ENCODE data around the gene RARG. TPM values are rescaled to one million over a fixed set of nuclear protein-coding genes. Genes with fewer than 3 reads are reported as not detected.
A peak's percentile ranks its signal among the peaks of the same experiment; 100 is the strongest.

The RARG gene
- total RNA-seq, 1 experiment from 2014 or later, result 1.7 TPM

- H3K4me2 ChIP-seq (ENCODE audit: low read depth, low read length, poor library complexity, severe bottlenecking), result no peak overlapping the region
Observed at GRCh38 chr12:53224061-53224896, 7.7 kb downstream of the RARG start.

GRCh38 chr12:53223389-53224060 lies 8.5 kb downstream of the RARG start:
- H2AFZ ChIP-seq (ENCODE audit: low read length), result no peak overlapping the region
- no peaks in the 10 kb centered on the region for H3K36me3 ChIP-seq (ENCODE audit: insufficient read depth, low read length)
- H3K79me2 ChIP-seq (ENCODE audit: low read length), result no peaks in the 10 kb centered on the region
- no peaks in the 10 kb centered on the region for H3K9me3 ChIP-seq (ENCODE audit: low read length)
- H3K4me2 ChIP-seq (ENCODE audit: low read depth, low read length, poor library complexity, severe bottlenecking), result no peak overlapping the region
- H3K4me3 ChIP-seq (ENCODE audit: low read length), result no peak overlapping the region
- no peak overlapping the region for H3K9ac ChIP-seq (ENCODE audit: low read length)
- peaks cover 28% of the 10 kb centered on the region for H3K4me1 ChIP-seq (ENCODE audit: low read length)
- H4K20me1 ChIP-seq (ENCODE audit: insufficient read depth, low read depth, low read length), result no peaks in the 10 kb centered on the region
- H3K27me3 ChIP-seq (ENCODE audit: low read length), result 0 out of 2 replicates have a peak, but pooled peaks cover 3% of the 10 kb centered on the region
- H3K27ac ChIP-seq (ENCODE audit: low read length), result no peak overlapping the region
- DNase-seq, result no peak
- no peaks in the 10 kb centered on the region for H3K9me2 ChIP-seq (replicated peaks; ENCODE audit: insufficient read depth, low read length)

More at GRCh38 chr12:53224061-53224896, 7.7 kb downstream of the RARG start:
- Histone ChIP-seq H3K4me3 (ENCODE audit: low read length) (no peak overlapping the region), H4K20me1 (ENCODE audit: insufficient read depth, low read depth, low read length) (no peaks in the 10 kb centered on the region), H3K27ac (ENCODE audit: low read length) (no peak overlapping the region), H3K9ac (ENCODE audit: low read length) (no peak overlapping the region), H3K27me3 (ENCODE audit: low read length) (0 out of 2 replicates have a peak, but pooled peaks cover 3% of the 10 kb centered on the region), H3K4me1 (ENCODE audit: low read length) (peaks cover 26% of the 10 kb centered on the region), H3K9me3 (ENCODE audit: low read length) (no peaks in the 10 kb centered on the region), H3K79me2 (ENCODE audit: low read length) (no peaks in the 10 kb centered on the region), H3K9me2 (replicated peaks; ENCODE audit: insufficient read depth, low read length) (no peaks in the 10 kb centered on the region), H3K36me3 (ENCODE audit: insufficient read depth, low read length) (no peaks in the 10 kb centered on the region), H2AFZ (ENCODE audit: low read length) (no peak overlapping the region)
- DNase-seq, result no peak

GRCh38 chr12:53222806-53223261 lies 9.2 kb downstream of the RARG start:
- no peak overlapping the region for H2AFZ ChIP-seq (ENCODE audit: low read length)
- H3K27ac ChIP-seq (ENCODE audit: low read length), result no peak overlapping the region
- peaks cover 28% of the 10 kb centered on the region for H3K4me1 ChIP-seq (ENCODE audit: low read length)
- no peak for DNase-seq
- no peaks in the 10 kb centered on the region for H3K36me3 ChIP-seq (ENCODE audit: insufficient read depth, low read length)
- no peaks in the 10 kb centered on the region for H3K9me3 ChIP-seq (ENCODE audit: low read length)
- no peak overlapping the region for H3K4me2 ChIP-seq (ENCODE audit: low read depth, low read length, poor library complexity, severe bottlenecking)
- H3K9me2 ChIP-seq (replicated peaks; ENCODE audit: insufficient read depth, low read length), result no peaks in the 10 kb centered on the region
- H3K9ac ChIP-seq (ENCODE audit: low read length), result no peak overlapping the region
- H3K27me3 ChIP-seq (ENCODE audit: low read length), result 0 out of 2 replicates have a peak, but pooled peaks cover 3% of the 10 kb centered on the region
- H3K4me3 ChIP-seq (ENCODE audit: low read length), result no peak overlapping the region
- no peaks in the 10 kb centered on the region for H4K20me1 ChIP-seq (ENCODE audit: insufficient read depth, low read depth, low read length)
- no peaks in the 10 kb centered on the region for H3K79me2 ChIP-seq (ENCODE audit: low read length)

GRCh38 chr12:53222170-53222721 lies 9.8 kb downstream of the RARG start:
- H3K27me3 ChIP-seq (ENCODE audit: low read length), result 0 out of 2 replicates have a peak, but pooled peaks cover 3% of the 10 kb centered on the region
- no peaks in the 10 kb centered on the region for H3K36me3 ChIP-seq (ENCODE audit: insufficient read depth, low read length)
- H3K79me2 ChIP-seq (ENCODE audit: low read length), result no peaks in the 10 kb centered on the region
- peaks cover 28% of the 10 kb centered on the region for H3K4me1 ChIP-seq (ENCODE audit: low read length)
- no peak for DNase-seq
- no peaks in the 10 kb centered on the region for H3K9me2 ChIP-seq (replicated peaks; ENCODE audit: insufficient read depth, low read length)
- peak overlapping the region; percentile 91 for H3K9ac ChIP-seq (ENCODE audit: low read length)
- H3K4me2 ChIP-seq (ENCODE audit: low read depth, low read length, poor library complexity, severe bottlenecking), result peak overlapping the region; percentile 100
- H2AFZ ChIP-seq (ENCODE audit: low read length), result no peak overlapping the region; the same call in 1 of the 2 replicates
- H4K20me1 ChIP-seq (ENCODE audit: insufficient read depth, low read depth, low read length), result no peaks in the 10 kb centered on the region
- no peaks in the 10 kb centered on the region for H3K9me3 ChIP-seq (ENCODE audit: low read length)
- H3K4me3 ChIP-seq (ENCODE audit: low read length), result peak overlapping the region; percentile 67
- no peak overlapping the region for H3K27ac ChIP-seq (ENCODE audit: low read length)

- H3K4me2 ChIP-seq (ENCODE audit: low read depth, low read length, poor library complexity, severe bottlenecking), result peak overlapping the region; percentile 100
- 0 out of 2 replicates have a peak, but pooled peaks cover 3% of the 10 kb centered on the region for H3K27me3 ChIP-seq (ENCODE audit: low read length)
- peak; percentile 75 for DNase-seq
- no peaks in the 10 kb centered on the region for H4K20me1 ChIP-seq (ENCODE audit: insufficient read depth, low read depth, low read length)
- H3K4me3 ChIP-seq (ENCODE audit: low read length), result peak overlapping the region; percentile 67
- H3K9me3 ChIP-seq (ENCODE audit: low read length), result no peaks in the 10 kb centered on the region
- H3K4me1 ChIP-seq (ENCODE audit: low read length), result peaks cover 29% of the 10 kb centered on the region
- no peaks in the 10 kb centered on the region for H3K79me2 ChIP-seq (ENCODE audit: low read length)
- no peaks in the 10 kb centered on the region for H3K9me2 ChIP-seq (replicated peaks; ENCODE audit: insufficient read depth, low read length)
- H2AFZ ChIP-seq (ENCODE audit: low read length), result peak overlapping the region; percentile 100
- peak overlapping the region; percentile 80 for H3K27ac ChIP-seq (ENCODE audit: low read length)
- no peaks in the 10 kb centered on the region for H3K36me3 ChIP-seq (ENCODE audit: insufficient read depth, low read length)
- peak overlapping the region; percentile 91 for H3K9ac ChIP-seq (ENCODE audit: low read length)
Observed at GRCh38 chr12:53221203-53222080, 10.6 kb downstream of the RARG start.

- peaks cover 33% of the 10 kb centered on the region for H3K4me1 ChIP-seq (ENCODE audit: low read length)
- peak overlapping the region; percentile 67 for H3K4me3 ChIP-seq (ENCODE audit: low read length)
- peak overlapping the region; percentile 80 for H3K27ac ChIP-seq (ENCODE audit: low read length)
- H3K27me3 ChIP-seq (ENCODE audit: low read length), result 0 out of 2 replicates have a peak, but pooled peaks cover 3% of the 10 kb centered on the region
- no peaks in the 10 kb centered on the region for H3K36me3 ChIP-seq (ENCODE audit: insufficient read depth, low read length)
- peak overlapping the region; percentile 100 for H2AFZ ChIP-seq (ENCODE audit: low read length)
- peak overlapping the region; percentile 91 for H3K9ac ChIP-seq (ENCODE audit: low read length)
- no peaks in the 10 kb centered on the region for H3K79me2 ChIP-seq (ENCODE audit: low read length)
- DNase-seq, result peak; percentile 91
- peak overlapping the region; percentile 100 for H3K4me2 ChIP-seq (ENCODE audit: low read depth, low read length, poor library complexity, severe bottlenecking)
- no peaks in the 10 kb centered on the region for H4K20me1 ChIP-seq (ENCODE audit: insufficient read depth, low read depth, low read length)
- no peaks in the 10 kb centered on the region for H3K9me2 ChIP-seq (replicated peaks; ENCODE audit: insufficient read depth, low read length)
- no peaks in the 10 kb centered on the region for H3K9me3 ChIP-seq (ENCODE audit: low read length)
Observed at GRCh38 chr12:53220694-53221202, 11.3 kb downstream of the RARG start.

- Histone ChIP-seq H3K79me2 (ENCODE audit: low read length) (no peaks in the 10 kb centered on the region), H3K4me3 (ENCODE audit: low read length) (peak overlapping the region; percentile 67), H3K36me3 (ENCODE audit: insufficient read depth, low read length) (no peaks in the 10 kb centered on the region), H2AFZ (ENCODE audit: low read length) (peak overlapping the region; percentile 85), H3K9me2 (replicated peaks; ENCODE audit: insufficient read depth, low read length) (no peaks in the 10 kb centered on the region), H4K20me1 (ENCODE audit: insufficient read depth, low read depth, low read length) (no peaks in the 10 kb centered on the region), H3K4me2 (ENCODE audit: low read depth, low read length, poor library complexity, severe bottlenecking) (peak overlapping the region; percentile 100), H3K27ac (ENCODE audit: low read length) (peak overlapping the region; percentile 16; the same call in 1 of the 2 replicates), H3K4me1 (ENCODE audit: low read length) (peaks cover 33% of the 10 kb centered on the region), H3K9me3 (ENCODE audit: low read length) (no peaks in the 10 kb centered on the region), H3K9ac (ENCODE audit: low read length) (peak overlapping the region; percentile 91), H3K27me3 (ENCODE audit: low read length) (0 out of 2 replicates have a peak, but pooled peaks cover 3% of the 10 kb centered on the region)
- DNase-seq, result peak; percentile 89
Observed at GRCh38 chr12:53219956-53220693, 11.9 kb downstream of the RARG start.

Measured in Karpas-422 (cell line).